Activated CD4-positive, alpha-beta memory T cell treated with anti-CD3 and anti-CD28 coated beads for 36 hours (primary cell): ENCODE measurements around the gene SIRT4. TPM values are rescaled to one million over a fixed set of nuclear protein-coding genes. Genes with fewer than 3 reads are reported as not detected.

Source experiments
- CTCF ChIA-PET: fragments of 350-600 bp; sonication (Branson Sonifier 250); formaldehyde crosslinking; loops from one replicate; lab custom pipeline; 2021; ENCODE audit warnings: antibody characterized with exemption, inconsistent platforms; lab: Charles Lee
- POLR2A ChIA-PET: fragments of 350-600 bp; sonication (Branson Sonifier 250); formaldehyde crosslinking; loops from one replicate; lab custom pipeline; 2021; ENCODE audit warnings: antibody characterized with exemption; lab: Charles Lee
- DNase-seq: peaks from one replicate; pipeline ENCODE4 v3.0.0-alpha.2; 2020
- H3K27ac Mint-ChIP-seq: one replicate; pipeline ENCODE4 v1.8.0; 2021; ENCODE audit warnings: mixed read lengths
- H3K27me3 Mint-ChIP-seq: one replicate; pipeline ENCODE4 v1.8.0; 2021; ENCODE audit warnings: mixed read lengths
- H3K36me3 Mint-ChIP-seq: one replicate; pipeline ENCODE4 v1.8.0; 2021; ENCODE audit warnings: mixed read lengths
- H3K4me1 Mint-ChIP-seq: one replicate; pipeline ENCODE4 v1.8.0; 2021; ENCODE audit warnings: low read depth, mixed read lengths
- H3K4me3 Mint-ChIP-seq: one replicate; pipeline ENCODE4 v1.8.0; 2021; ENCODE audit warnings: mild to moderate bottlenecking, mixed read lengths
- H3K9me3 Mint-ChIP-seq: one replicate; pipeline ENCODE4 v1.8.0; 2021; ENCODE audit warnings: mixed read lengths
- intact Hi-C: fragments of 100-400 bp; cut with micrococcal nuclease; formaldehyde crosslinking; loops from one replicate; pipeline ENCODE4 v1.15.1; 2023
- total RNA-seq, 2 experiments: library from RNA; stranded (reverse); gene quantifications; one replicate each; pipeline ENCODE4 v1.2.3, GENCODE V29; 2021

The SIRT4 gene
- total RNA-seq, 2 experiments from 2014 or later: 1.8 to 2.0 TPM

DNA sequence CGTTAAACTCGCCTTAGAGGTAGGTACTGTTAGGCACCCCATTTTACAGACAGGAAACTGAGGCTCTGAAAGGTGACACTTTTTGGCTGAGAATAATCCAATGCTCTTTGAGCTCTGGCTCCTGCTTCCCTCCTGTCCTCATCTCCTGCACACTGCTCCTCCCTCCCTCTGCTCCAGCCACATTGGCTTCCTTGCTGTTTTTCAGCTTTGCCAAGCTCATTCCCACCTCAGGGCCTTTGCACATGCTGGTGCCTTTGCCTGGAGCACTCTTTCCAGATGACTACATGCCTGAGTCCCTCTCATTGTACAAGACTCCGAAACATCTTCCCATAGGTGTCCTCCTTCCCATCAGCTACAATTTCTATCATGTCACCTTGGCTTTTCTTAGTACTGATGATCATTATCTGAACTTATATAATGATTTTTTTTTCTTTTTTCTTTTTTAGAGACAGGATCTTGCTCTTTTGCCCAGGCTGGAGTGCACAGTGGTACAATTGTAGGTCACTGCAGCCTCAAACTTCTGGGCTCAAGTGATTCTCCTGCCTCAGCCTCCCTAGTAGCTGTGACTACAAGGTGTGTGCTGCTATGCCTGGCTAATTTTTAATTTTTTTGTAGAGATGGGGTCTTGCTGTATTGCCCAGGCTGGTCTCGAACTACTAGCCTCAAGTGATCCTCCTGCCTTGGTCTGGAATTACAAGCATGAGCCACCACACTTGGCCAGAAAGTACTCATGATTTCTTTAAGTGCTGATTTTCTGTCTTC is 51.6 kb downstream of the SIRT4 start:
- no peaks in the 10 kb centered on the region for H3K36me3 Mint-ChIP-seq
- H3K27ac Mint-ChIP-seq: no peak overlapping the region
- H3K4me3 Mint-ChIP-seq: no peak overlapping the region
- ChIA-PET POLR2A (interaction anchor here (0.8 kb wide), 1 partner anchor 14 kb away, joined by 3 read pairs; no protein-coding TSS in a partner anchor), CTCF (interaction anchor here (1.0 to 3.8 kb wide), 4 partner anchors 13 to 85 kb away, joined by 3 to 12 read pairs (median 8); no protein-coding TSS in a partner anchor)
- intact Hi-C loops: no loop called here
- DNase-seq: no peak
- H3K9me3 Mint-ChIP-seq: no peaks in the 10 kb centered on the region
- H3K4me1 Mint-ChIP-seq: no peaks in the 10 kb centered on the region
- peaks cover 8% of the 10 kb centered on the region for H3K27me3 Mint-ChIP-seq

DNA sequence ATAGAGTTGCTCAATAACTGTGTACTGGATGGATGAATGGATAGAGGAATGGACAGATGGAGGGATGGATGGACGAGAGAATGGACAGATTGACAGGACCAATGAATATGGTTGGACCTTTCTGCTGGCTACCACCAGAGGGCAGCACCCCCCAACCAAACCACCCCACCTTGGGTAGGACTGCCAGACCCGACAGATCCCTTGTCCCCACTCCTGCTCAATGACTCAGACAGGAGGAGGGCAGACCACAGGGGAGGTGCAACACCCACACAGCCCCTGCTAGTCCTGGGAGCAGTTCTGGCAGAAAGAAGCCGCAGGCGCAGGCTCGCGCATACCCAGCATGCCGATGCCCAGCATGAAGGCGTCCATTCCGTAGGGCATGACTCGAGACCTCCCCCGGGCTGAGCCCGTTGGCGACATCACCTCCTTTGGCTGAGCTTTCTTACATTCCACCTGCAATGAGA is 54.5 kb downstream of the SIRT4 start:
- H3K9me3 Mint-ChIP-seq: no peaks in the 10 kb centered on the region
- ChIA-PET POLR2A (interaction anchor here (0.7 kb wide), 1 partner anchor 65 kb away, joined by 3 read pairs; the partner anchor contains the start of gene RNU4-2), CTCF (interaction anchor here (0.6 to 3.0 kb wide), 17 partner anchors 7 to 181 kb away, joined by 3 to 24 read pairs (median 4); partner anchors contain the start of gene PLA2G1B)
- intact Hi-C loops: loop anchor here (1.0 kb wide), 1 partner anchor 74 kb away; no protein-coding TSS in a partner anchor
- no peaks in the 10 kb centered on the region for H3K4me1 Mint-ChIP-seq
- DNase-seq: peak; percentile 84
- no peak overlapping the region for H3K4me3 Mint-ChIP-seq
- H3K27me3 Mint-ChIP-seq: peaks cover 23% of the 10 kb centered on the region
- H3K27ac Mint-ChIP-seq: no peak overlapping the region
- H3K36me3 Mint-ChIP-seq: no peaks in the 10 kb centered on the region

DNA sequence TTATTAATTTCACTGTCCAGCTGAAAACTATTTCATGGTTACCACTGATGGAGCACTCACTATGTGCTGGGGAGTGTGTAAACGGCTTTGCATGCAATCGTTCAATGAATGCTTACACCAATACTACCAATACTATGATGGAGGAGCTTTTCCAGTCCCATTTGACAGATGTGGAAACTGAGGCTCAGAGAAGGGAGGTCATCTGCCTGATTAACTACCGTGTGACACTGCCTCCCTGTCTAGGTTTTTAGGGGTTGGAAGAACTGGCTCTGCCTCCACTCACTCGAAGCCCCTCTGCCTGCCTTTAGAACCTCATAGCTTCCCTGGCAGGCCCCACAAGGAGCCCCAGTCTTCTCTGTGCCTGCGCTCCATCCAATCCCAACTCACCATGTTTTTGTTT is 55.0 kb downstream of the SIRT4 start:
- intact Hi-C loops: no loop called here
- no peaks in the 10 kb centered on the region for H3K9me3 Mint-ChIP-seq
- ChIA-PET CTCF (interaction anchor here (0.6 to 3.0 kb wide), 20 partner anchors 8 to 181 kb away, joined by 3 to 24 read pairs (median 3); partner anchors contain the start of genes PLA2G1B and SIRT4), POLR2A (interaction anchor here (0.7 kb wide), 1 partner anchor 66 kb away, joined by 3 read pairs; the partner anchor contains the start of gene RNU4-2)
- H3K36me3 Mint-ChIP-seq: no peaks in the 10 kb centered on the region
- no peaks in the 10 kb centered on the region for H3K4me1 Mint-ChIP-seq
- H3K4me3 Mint-ChIP-seq: no peak overlapping the region
- peaks cover 25% of the 10 kb centered on the region for H3K27me3 Mint-ChIP-seq
- H3K27ac Mint-ChIP-seq: no peak overlapping the region
- DNase-seq: no peak

DNA sequence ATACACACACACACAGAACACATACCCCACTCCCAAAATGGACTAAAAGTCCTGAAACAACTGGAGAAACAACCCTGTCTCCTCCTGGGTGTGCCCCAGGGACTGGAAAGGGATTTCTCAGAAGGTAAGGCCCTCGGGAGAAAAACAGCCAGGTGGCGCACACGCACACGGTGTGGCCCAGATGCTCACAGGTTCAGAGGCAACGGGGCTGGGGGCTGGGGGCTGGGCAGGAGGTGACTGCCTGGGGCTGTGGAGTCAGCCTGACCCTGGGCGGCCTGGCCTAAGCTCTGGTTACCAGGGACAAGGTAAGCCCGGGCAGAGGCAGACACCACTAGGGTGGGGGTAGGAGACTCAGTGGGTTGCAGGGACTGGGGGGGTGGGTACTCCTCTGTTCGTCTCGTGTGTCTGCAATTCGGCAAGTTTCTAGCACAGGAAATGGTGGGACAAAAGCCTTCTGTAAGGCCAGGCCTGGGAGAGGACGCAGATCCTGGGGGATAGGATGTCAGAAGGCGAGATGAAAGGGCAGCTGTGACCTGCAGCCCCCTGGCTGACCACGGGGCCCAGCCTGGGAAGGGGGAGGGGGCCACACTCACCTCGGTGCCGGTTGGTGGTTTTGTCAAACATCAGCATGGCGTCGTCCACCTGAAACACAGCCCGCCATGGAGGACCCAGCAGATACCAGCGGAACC is 56.4 kb downstream of the SIRT4 start:
- Mint-ChIP-seq H3K4me1 (no peaks in the 10 kb centered on the region), H3K27ac (no peak overlapping the region)
- intact Hi-C loops: no loop called here

DNA sequence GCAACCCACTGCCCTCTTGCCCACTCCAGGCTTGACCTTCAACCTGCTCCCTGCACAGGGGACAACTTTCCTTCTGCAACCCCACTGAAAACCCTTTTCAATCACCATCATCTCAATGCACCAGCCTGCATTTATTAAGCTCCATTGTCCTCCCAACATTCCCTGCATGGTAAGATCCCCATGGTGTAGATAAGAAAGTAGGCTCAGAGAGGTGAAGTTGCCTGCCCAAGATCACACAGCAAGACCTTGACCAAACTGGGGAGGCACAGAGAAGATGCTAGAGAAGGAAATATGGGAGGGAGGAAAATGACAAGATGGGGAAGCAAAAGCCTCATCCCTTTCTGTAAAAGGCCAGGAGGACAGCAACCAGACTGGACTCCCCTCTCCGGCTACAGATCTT is 57.0 kb downstream of the SIRT4 start:
- H3K27ac Mint-ChIP-seq: no peak overlapping the region
- DNase-seq: no peak
- no peaks in the 10 kb centered on the region for H3K4me1 Mint-ChIP-seq
- ChIA-PET CTCF (interaction anchor here (0.9 to 3.0 kb wide), 2 partner anchors 8 to 72 kb away, joined by 4 to 21 read pairs; no protein-coding TSS in a partner anchor), POLR2A (no interaction called here)
- no peaks in the 10 kb centered on the region for H3K36me3 Mint-ChIP-seq
- H3K9me3 Mint-ChIP-seq: no peaks in the 10 kb centered on the region
- H3K27me3 Mint-ChIP-seq: peaks cover 42% of the 10 kb centered on the region
- H3K4me3 Mint-ChIP-seq: no peak overlapping the region
- intact Hi-C loops: no loop called here

More for the DNA sequence above, 56.4 kb downstream of the SIRT4 start:
- POLR2A ChIA-PET: no interaction called here
- peaks cover 38% of the 10 kb centered on the region for H3K27me3 Mint-ChIP-seq
- no peaks in the 10 kb centered on the region for H3K9me3 Mint-ChIP-seq
- no peak for DNase-seq
- no peaks in the 10 kb centered on the region for H3K36me3 Mint-ChIP-seq
- CTCF ChIA-PET: interaction anchor here (0.7 to 3.0 kb wide), 3 partner anchors 7 to 73 kb away, joined by 3 to 21 read pairs (median 4); no protein-coding TSS in a partner anchor
- no peak overlapping the region for H3K4me3 Mint-ChIP-seq

DNA sequence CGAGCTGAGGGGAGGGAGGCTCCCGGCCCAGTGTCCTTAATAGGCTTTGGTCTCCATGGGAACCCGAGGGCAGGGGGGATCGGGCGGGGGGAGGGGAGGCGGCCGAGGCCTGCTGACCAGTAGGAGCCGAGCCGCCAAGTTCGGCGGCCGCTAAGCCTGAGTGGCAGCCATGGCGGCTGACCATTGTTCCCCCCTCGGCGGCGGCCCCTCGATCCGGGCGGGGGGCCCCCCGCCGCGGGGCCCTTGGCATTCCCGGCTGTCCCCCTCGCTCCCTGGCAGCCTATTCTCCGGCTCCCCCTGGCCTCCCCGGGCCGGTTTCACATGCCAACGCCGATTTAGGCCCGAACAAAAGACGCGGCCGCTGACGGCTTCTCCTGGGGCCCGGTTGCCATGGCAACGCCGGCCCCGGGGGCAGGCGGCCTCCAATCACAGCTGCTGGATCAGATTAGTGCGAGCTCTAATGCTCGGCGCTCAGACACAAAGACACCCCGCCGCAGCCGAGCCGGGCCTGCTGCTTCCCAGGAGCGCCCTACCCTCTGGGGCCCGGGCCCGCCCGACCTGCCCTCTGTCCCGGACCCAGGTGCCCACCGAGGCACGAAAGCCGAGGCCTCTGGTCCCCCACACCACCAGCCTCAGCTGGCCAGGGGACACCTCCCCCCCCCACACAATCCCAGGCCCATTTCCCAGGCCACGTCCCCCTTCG is 59.5 kb downstream of the SIRT4 start:
- CTCF ChIA-PET: interaction anchor here (0.6 to 2.0 kb wide), 2 partner anchors 68 to 69 kb away, joined by 6 to 7 read pairs; no protein-coding TSS in a partner anchor
- no peaks in the 10 kb centered on the region for H3K9me3 Mint-ChIP-seq
- peak; percentile 18 for DNase-seq
- no peaks in the 10 kb centered on the region for H3K36me3 Mint-ChIP-seq
- H3K27me3 Mint-ChIP-seq: peaks cover 60% of the 10 kb centered on the region
- intact Hi-C loops: no loop called here
- no peak overlapping the region for H3K27ac Mint-ChIP-seq
- no peaks in the 10 kb centered on the region for H3K4me1 Mint-ChIP-seq
- POLR2A ChIA-PET: no interaction called here
- H3K4me3 Mint-ChIP-seq: no peak overlapping the region

Other genes with a start within 250 kb of the SIRT4 start
- 10 to 100 TPM; 62.1 to 66.4 TPM for gene RAB35, start 185.6 kb upstream of the SIRT4 start, total RNA-seq
- 100 to 1,000 TPM; 121 TPM for gene GCN1, start 107.6 kb upstream of the SIRT4 start, total RNA-seq
- 1,000 to 10,000 TPM; 4,273 to 4,368 TPM for gene RPLP0, start 101.2 kb upstream of the SIRT4 start, total RNA-seq
- gene PXN, start 36.6 kb upstream of the SIRT4 start, total RNA-seq: 10 to 100 TPM; 74.0 to 75.0 TPM
- gene RNU4-2, start 10.4 kb upstream of the SIRT4 start, total RNA-seq: 1,000 to 10,000 TPM; 2,395 to 2,750 TPM
- 1,000 to 10,000 TPM; 1,180 to 1,201 TPM for gene RNU4-1, start 9.1 kb upstream of the SIRT4 start, total RNA-seq
- not detected for gene PLA2G1B, start 25.5 kb downstream of the SIRT4 start, total RNA-seq
- gene MSI1, start 66.8 kb downstream of the SIRT4 start, total RNA-seq: 1 to 10 TPM; 1.5 to 2.7 TPM
- gene COX6A1, start 135.8 kb downstream of the SIRT4 start, total RNA-seq: 100 to 1,000 TPM; 474 to 478 TPM
- gene TRIAP1, start 144.1 kb downstream of the SIRT4 start, total RNA-seq: 10 to 100 TPM; 32.2 to 34.6 TPM
- 10 to 100 TPM; 35.1 to 37.1 TPM for gene GATC, start 144.1 kb downstream of the SIRT4 start, total RNA-seq
- gene SRSF9, start 167.4 kb downstream of the SIRT4 start, total RNA-seq: 100 to 1,000 TPM; 218 to 221 TPM
- 100 to 1,000 TPM; 176 to 184 TPM for gene DYNLL1, start 193.8 kb downstream of the SIRT4 start, total RNA-seq
- 10 to 100 TPM; 30.1 to 31.6 TPM for gene COQ5, start 226.8 kb downstream of the SIRT4 start, total RNA-seq
- gene RNF10, start 232.0 kb downstream of the SIRT4 start, total RNA-seq: 100 to 1,000 TPM; 188 to 210 TPM